NCI-H2227 (cell line): ENCODE results near the gene PROM2.

Experiments
- DNase-seq: peaks from one replicate; lab custom pipeline; 2025; ENCODE audit not compliant: unreplicated experiment; lab: John Stamatoyannopoulos, UW

Gene PROM2

DNA sequence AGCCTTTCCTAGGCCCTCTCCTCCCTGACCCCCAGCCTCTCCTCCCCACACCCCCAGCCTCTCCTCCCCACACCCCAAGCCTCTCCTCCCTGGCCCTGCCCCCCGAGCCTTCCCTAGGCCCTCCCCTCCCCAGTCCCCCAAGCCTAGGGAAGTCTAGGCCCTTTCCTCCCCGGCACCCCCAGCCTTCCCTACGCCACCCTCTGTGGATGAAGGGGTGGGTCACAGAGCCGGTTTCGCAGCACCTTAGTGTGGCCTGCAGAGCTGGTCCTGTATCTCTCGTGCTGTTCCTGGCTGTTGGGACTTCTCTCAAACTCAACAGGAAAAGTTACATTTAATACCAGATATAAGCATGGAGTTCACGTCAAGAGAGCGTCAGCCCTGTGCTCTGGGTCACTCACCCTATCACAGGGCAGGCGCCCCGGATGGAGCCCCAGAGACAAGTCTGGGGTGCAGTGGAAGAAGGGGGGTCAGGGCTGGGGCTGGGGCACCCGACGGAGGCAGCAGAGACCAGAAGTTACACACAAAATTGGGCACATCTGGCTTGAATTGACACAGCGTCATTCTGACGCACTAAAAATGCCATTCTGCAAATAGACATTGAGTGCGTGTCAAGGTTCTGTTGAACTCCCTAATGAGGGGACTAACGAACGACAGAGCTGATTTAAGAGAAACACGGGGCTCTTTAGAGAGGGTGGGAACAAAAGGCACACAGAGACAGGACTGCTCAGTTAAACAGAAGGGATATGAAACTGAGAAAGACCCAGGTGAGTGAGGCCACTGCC lies 46.9 kb downstream of the PROM2 start:
- no peak for DNase-seq

DNA sequence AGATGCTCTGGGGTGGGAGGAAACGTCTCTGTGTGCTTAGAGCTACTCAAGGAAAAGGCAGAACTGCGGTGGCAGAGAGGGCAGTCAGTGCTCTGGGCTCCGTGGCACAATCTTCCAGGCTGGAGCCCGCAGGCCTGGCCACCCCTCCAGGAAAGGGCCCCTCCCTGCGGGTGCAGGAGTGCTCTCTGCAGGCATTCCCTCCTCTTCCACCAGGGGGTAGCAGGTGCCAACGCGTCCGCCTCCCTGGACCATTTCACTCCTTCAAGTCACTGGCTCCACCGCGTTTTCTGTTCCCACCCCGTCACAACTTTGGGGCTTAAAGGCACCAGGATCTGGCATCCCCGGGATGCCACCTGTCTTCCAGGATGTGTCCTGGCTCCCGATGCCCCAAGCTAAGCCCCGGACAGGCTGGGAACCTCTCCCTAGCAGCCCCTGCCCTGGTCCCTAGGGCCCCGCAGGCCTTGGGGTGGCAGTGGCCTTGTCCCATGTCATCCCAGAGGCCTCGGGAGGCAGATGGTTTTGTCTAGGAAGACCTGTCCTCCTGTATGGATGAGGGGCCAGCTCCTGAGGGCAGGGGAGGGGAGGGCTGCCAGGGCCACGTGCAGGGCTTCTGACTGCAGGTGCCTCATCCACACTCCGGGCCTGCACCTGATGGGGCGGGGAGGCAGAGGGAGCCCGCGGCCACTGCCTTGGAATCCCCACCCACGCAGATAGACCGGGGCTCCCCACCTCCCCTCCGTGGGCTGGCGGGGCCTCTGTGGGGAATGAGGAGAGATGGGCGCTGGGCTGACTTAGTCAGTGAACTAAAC lies 49.3 kb downstream of the PROM2 start:
- DNase-seq = no peak

DNA sequence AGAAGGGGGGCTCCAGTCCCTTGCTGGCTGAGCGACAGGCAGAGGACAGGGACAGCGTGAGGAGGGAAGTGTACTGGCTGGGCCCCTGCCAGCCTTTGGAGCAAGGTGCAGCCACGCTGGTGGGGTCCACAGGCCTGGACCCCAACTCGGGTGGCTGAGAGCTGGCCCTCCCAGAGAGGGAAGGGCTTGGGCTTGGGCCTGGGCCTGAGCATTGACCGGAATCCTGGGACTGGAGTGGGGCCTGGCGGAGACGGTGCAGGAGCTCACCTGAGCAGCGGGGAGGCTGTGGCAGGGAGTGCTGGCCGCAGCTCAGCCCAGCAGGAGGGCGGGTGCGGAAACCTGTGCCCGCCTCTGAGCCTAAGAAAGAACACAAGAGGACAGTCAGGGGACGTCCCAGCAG lies 50.8 kb downstream of the PROM2 start:
- DNase-seq = no peak

DNA sequence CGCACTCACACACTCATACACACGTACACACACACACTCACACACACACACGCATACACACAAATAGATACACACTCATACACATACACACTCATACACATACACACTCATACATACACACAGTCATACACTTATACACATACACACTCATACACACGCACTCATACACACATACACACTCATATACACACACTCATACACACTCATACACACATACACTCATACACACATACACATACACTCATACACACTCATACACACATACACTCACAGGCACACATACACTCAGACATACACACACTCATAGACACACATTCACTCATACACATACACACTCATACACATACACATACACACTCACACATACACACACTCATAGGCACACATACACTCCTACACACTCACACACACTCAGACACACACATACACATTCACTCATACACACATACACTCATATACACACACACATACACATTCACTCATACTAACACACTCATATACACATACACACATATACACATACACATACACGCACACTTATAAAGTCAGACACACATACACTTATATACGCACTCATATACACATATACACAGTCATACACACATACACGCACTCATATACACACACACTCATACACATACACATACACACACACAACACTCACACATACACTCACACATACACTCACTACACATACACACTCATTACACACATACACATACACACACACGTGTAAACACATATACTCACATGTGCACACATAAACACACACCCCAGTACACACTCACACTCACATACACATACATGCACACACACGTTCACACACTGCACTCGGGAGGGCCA lies 51.6 kb downstream of the PROM2 start:
- DNase-seq = no peak

DNA sequence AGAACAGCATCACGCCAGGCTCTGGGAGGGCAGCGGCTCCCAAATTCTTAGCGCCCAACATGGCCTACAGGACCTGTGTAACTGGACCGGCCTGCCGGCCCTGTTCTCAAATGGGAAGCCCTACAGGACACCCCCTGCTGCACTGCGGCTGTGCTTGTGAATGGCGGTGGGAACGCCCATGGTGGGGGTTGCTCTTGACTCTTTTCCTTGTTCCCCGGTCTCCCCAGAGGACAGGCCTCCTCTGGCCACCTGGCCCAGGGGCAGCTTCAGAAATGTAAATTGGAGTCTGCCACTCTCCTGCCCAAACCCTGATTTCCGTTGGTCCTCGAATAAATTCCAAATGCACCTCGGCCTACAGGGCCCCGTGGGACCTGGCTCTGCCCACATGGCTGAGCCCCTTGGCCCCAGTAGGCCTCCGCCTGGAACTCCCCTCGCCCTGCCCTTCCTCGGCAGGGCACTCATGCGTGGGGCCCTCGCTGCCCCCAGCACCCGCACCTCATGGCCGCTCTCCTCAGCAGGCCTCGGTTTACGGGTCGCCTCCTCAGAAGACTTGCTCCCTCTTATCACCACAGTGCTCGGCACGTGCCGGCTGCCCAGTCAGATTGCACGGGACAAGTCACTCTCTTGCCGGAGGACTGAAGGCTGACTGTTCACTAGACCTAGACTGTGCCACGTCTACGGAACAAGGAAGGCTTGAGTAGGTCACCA lies 52.3 kb downstream of the PROM2 start:
- DNase-seq = no peak

DNA sequence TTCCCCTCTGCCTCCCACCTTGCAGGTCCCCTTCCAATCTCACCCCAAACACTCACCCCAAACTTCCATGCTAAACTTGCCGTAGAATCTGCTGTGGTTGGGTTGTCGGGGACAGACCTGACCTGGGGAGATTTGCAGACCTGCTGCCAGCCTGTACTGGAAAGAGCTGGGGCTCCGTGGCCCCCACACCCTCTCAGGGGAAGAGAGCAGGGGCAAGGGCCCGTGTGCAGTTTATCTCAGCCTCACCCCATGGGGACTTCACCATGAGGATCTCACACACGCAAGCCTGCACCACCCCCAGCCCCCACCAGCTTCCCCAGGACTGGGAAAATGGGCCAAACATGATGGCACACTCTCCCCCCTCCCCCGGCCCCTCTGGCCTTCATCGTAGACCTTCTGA lies 53.6 kb downstream of the PROM2 start:
- DNase-seq = no peak

DNA sequence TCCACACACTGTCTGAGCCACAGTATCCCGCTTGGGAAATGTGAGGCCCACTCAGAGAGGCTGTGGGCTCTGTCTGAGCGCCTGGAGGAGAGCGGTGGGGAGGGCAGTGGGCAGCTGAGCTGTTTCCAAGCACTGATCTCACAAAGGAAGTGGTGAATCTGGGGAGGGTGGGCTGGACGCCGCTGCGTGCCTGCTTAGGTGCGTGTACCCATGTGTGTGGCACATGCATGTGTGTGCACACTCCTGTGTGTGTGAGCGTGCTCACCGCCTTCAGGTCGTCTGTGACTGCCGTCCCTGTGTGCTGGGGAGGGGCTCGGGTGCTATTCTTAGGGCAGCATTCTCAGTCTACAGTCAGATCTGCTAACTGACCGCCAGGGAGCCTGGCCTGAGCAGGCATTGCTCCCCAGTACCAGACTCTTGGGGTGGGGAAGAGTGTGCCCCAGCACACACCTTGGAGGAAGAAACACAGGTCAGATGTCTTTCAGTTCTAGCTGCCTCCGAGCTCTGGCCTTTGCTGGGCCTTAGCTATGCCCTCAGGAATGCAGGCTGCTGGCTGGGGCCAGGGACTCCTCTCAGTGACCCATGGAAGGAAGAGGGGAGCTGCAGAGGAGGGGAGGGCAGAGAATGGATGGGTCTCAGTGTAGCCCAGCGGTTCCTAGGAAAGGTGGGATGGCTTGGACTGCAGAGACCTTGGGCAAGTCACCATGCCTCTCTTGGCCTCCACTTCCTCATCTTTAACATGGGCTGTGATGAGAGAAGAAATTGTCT lies 54.3 kb downstream of the PROM2 start:
- no peak for DNase-seq

DNA sequence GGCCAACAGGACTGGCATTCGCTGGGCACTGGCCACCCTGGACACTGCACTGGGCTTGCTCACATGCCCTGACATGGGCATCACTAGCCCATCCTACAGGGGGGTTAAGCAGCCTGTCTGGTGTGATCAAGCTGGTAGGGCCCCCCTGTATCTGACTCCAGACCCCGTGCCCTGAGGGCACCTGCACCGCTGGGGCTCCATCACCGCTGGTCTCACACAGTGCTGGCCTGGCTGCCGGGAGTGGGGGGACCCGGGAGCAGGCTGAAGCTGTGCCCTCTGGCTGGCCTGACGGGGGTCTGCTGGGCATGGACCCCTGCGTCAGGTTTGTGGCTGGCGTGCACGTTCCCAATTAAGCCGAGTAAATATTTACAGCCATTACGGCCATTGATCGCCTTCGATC lies 55.2 kb downstream of the PROM2 start:
- DNase-seq = no peak

DNA sequence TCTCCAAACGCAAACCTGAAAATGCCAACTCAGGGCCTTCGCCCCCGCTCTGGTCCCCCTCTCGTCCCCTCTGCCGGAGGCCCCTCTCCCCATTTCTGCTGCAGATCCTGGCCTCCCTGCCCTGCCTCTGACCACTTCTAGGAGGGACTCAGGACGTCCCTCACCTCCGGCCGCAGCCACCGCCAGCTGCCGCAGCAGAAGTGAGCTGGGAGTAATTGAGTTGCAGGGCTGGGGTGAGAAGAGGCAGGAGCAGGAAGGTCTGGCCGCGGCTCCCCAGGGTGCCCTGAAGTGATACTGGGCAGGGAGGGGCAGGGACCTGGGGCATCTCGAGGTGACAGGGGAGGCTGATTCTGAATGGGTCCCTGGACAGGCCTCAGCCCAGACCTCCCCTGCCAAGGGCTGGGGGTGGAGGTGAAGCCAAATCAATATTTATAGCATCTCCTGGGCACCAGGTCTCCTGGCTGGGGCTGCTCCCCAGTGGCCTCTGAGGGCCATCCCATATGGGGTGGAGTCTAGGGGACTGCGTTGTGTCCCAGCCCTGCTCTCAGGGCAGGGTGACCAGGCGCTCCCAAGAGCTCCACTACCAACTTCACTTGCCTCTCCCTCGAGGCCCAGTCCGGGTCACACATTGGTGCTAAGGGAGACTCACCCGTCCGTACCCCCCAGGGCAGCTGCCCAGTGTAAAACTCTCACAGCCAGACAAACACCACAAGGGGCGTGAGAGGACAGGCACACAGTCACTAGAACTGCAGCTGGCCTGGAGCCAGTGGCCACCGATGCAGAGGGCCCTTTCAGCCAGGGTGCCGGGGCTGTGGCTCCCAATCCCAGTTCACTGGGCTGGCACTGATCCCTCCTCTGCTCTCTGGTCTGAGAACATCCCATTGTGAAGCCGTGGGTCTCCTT lies 55.9 kb downstream of the PROM2 start:
- DNase-seq = no peak

DNA sequence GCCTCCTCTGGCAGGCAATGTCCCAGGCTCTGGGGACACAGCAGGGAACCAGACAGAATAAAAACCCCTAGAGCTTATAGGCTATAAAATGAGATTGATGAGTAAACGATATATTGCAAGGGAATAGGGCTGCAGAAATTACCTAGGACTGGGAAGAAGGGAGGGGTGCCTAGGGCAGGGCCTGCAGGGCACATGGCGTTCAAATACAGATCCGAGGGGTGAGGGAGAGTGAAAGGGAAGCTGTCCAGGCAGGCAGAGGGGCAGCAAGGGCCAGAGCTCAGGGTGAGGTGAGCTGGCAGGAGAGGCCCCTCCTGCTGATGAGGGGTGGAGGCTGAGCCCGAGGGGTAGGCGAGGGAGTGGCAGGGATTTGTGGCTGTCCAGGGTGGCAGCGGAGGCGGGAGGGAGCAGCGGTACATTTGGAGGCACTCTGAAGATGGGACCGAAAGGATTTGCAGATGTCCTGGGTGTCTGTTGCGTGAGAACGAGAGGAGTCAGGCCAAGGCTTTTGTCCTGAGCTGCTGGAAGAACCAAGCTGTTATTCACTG lies 56.6 kb downstream of the PROM2 start:
- no peak for DNase-seq

DNA sequence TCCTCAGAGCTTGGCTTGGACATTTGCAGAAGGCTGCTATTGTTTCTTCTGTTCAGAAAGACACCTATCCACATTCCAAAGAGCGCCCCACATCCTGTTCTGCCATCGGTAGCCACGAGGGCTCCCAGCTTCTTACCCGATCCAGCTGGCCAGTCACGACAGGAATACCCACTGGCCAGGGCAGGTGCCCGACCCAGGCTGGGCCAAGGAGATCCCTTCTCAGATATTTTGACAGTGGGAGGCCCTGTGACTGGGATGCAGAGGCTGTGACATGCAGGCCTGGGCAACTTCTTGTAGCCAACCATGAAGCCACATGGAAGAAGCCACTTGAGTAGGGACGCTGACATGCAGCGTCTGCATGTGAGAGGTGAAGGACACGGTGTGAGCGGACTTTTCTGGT lies 57.4 kb downstream of the PROM2 start:
- no peak for DNase-seq

DNA sequence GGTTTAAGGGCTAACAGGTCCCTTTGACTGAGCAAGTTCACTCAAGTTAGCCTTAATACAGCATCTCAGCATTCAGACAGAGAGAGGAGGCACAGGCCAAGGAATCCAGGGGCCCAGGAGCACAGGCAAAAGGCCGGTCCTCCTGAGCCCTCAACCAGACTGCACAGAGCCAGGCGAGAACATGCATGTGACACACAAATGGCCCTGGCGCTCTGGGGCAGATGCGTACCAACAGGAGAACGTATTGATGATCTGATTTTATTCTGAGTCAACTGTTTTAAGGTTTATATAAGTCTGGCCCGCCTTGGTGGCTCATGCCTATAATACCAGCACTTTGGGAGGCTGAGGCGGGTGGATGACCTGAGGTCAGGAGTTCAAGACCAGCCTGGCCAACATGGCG lies 57.8 kb downstream of the PROM2 start:
- no peak for DNase-seq

DNA sequence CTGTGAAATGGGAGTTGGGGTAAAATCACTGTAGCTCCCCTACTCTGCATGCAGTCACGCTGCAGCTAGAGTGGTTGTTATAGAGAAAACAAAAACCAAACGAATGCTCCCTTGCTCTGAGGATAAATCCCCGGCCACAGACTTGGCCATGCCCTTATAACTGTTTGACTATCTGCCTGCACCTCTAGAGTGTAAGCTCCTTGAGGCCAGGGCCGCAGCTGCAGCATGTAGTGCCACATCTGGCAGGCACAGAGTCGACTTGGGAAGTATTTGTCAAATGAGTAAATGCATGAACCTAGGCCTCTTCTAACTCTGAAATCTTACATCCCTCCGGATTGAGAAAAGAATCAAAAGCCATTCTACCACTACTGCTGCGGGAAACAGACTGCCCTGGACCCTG lies 58.8 kb downstream of the PROM2 start:
- no peak for DNase-seq

DNA sequence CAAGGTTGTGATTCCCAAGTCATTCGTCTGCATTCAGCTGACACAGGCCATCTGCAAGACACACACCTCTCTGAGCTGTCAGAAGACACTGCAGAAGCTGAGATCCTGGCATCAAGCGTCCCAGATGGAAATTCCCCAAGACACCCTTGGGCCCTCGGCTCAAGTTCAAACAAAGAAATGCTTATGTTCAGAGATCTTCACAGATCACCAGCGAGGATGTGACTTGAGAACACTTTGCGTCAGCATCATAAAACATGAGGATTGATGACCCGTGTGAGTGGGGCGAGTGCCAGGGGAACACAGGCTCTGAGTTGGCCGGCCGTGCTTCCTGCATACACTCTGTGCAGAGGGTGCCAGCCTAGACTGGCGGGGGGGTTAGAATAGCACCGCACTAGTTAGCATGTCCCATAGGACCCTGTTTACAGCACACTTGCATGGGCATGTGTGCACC lies 59.7 kb downstream of the PROM2 start:
- no peak for DNase-seq

DNA sequence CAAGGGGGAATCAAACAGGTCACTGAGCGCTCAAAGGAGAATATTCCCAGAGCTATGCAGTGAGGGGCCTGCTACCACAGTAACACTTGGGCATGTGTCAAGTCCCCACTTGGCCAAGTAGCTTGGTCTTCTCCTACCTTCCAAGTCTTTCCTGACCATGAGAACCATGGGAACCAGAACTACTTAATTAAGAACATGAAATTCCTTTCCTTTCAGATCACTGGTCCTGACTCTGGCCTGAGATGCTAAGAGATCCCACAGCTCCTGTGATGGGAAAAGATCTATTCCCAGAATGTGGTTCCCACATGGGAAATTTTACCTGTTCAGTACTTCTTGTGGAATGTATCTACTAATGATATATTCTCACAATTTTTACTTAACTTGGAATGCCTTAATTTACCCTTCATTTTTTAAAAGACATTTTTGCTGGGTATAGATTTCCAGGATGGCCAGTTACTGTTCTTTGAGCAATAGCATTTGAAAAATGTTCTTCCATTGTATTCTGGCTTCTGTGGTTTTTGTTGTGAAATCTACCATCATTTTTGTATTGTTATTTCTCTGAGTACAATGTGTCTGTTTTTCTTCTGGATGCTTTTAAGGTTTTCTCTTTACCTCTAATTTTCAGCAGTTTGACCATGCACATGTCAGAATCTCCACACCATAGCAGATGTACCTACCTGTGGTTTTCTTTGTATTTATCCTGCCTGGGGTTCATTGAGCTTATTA lies 60.8 kb downstream of the PROM2 start:
- DNase-seq = no peak

DNA sequence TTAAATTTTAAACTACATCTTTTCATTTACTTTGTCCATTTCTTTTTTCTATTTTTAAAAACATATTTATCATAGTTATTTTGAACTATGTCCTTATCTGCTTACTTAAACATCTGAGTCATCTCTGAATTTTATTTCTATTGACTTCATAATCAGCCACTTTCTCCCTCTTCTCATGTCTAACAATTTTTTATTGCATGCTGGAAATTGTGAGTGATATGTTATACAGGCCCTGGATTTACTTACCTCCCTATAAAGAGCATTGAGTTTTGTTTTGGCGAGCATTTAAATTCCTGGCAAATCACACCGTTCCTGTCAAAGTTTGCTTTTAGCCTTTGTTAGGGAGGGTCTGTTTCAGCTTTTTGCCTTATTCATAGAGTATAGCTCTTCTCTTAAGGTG lies 62.2 kb downstream of the PROM2 start:
- no peak for DNase-seq

DNA sequence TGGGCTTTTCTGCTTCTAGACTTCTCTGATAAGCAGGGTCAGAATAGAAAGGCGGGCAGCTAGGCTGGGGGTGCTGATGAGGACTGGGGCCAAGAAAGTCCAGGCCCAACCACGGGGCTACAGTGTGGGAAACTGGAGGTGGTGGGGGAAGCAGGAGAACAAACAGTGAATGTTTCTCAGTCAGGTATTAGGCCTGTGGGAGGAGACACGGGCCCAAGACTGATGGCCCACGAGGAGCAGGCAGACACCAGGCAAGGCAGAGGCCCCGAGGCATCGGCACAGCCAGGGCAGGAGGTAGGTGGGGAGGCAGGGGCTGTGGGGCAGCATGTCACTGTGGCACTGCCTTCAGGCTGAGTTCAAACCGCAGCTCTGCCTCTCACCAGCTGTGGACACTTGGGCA lies 63.6 kb downstream of the PROM2 start:
- no peak for DNase-seq
